Fibroblast of mammary gland (primary cell): ENCODE data around the gene LMLN.
"Not testable (repeated sequence)": the region's sequence is repeated elsewhere in the genome, so short reads cannot be mapped to it uniquely, and the experiment has no call there.

Experiments used
- DNase-seq: peaks from one replicate; pipeline ENCODE4 v3.0.0-alpha.2; 2010; ENCODE audit warnings: low read depth
- H3K4me3 ChIP-seq: 2 replicates; pipeline ENCODE4 v1.5.1; 2011; ENCODE audit warnings: low read depth, mild to moderate bottlenecking, low read length, moderate library complexity; ENCODE audit not compliant: control insufficient read depth
- CTCF ChIP-seq: conservative IDR thresholded peaks from 2 replicates; pipeline ENCODE4 v1.5.1; 2011; ENCODE audit warnings: low read depth, low read length, inconsistent platforms; ENCODE audit not compliant: control insufficient read depth, insufficient read depth

The LMLN gene

GRCh38 chr3:198071602-198072287, 111.7 kb downstream of the LMLN start:
- peak; percentile 28 for TF ChIP-seq CTCF
- DNase-seq = peak; percentile 88
- no peak overlapping the region for H3K4me3 ChIP-seq

GRCh38 chr3:198076722-198077308, 116.8 kb downstream of the LMLN start:
- H3K4me3 ChIP-seq = no peak overlapping the region
- TF ChIP-seq CTCF = no peak
- DNase-seq = no peak

GRCh38 chr3:198079771-198080520, 119.9 kb downstream of the LMLN start:
- peak overlapping the region; percentile 12 for H3K4me3 ChIP-seq
- TF ChIP-seq CTCF = no peak
- DNase-seq = peak; percentile 7

- peak; percentile 51 for DNase-seq
- peak overlapping the region; percentile 12 for H3K4me3 ChIP-seq
- TF ChIP-seq CTCF = no peak
Measured at GRCh38 chr3:198080521-198081384, 120.7 kb downstream of the LMLN start.

GRCh38 chr3:198081421-198081844, 121.4 kb downstream of the LMLN start:
- H3K4me3 ChIP-seq = no peak overlapping the region
- no peak for DNase-seq
- no peak for TF ChIP-seq CTCF

DNA sequence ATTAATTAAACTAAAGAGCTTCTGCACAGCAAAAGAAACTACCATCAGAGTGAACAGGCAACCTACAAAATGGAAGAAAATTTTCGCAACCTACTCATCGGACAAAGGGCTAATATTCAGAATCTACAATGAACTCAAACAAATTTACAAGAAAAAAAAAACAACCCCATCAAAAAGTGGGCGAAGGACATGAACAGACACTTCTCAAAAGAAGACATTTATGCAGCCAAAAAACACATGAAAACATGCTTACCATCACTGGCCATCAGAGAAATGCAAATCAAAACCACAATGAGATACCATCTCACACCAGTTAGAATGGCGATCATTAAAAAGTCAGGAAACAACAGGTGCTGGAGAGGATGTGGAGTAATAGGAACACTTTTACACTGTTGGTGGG, 122.2 kb downstream of the LMLN start:
- not testable (repeated sequence) for H3K4me3 ChIP-seq, DNase-seq
